Chondrocyte (in vitro differentiated cells): ENCODE data around the gene TMEM45B. TPM values are rescaled to one million over a fixed set of nuclear protein-coding genes. Genes with fewer than 3 reads are reported as not detected.

ENCODE experiments used
- DNase-seq: peaks from one replicate; pipeline ENCODE4 v3.0.0; 2021; ENCODE audit warnings: mixed read lengths, low spot score
- H3K27ac Mint-ChIP-seq: one replicate; pipeline ENCODE4 v1.8.0; 2021; ENCODE audit warnings: mild to moderate bottlenecking, moderate library complexity, mixed read lengths; ENCODE audit not compliant: unreplicated experiment
- H3K27me3 Mint-ChIP-seq: 2 replicates; pipeline ENCODE4 v1.8.0; 2021; ENCODE audit warnings: low read depth, mixed read lengths
- H3K36me3 Mint-ChIP-seq: 2 replicates; pipeline ENCODE4 v1.8.0; 2021; ENCODE audit warnings: low read depth, mixed read lengths
- H3K4me1 Mint-ChIP-seq: 2 replicates; pipeline ENCODE4 v1.8.0; 2021; ENCODE audit warnings: low read depth, mild to moderate bottlenecking, mixed read lengths
- H3K4me3 Mint-ChIP-seq: one replicate; pipeline ENCODE4 v1.8.0; 2021; ENCODE audit warnings: mild to moderate bottlenecking, moderate library complexity, mixed read lengths; ENCODE audit not compliant: unreplicated experiment
- H3K9me3 Mint-ChIP-seq: 2 replicates; pipeline ENCODE4 v1.8.0; 2021; ENCODE audit warnings: low read depth, mixed read lengths
- CTCF ChIP-seq: fragments of 200-600 bp; sonication (generic); IDR thresholded peaks from 2 replicates; pipeline ENCODE4 v1.5.0; 2021; ENCODE audit warnings: antibody characterized with exemption, mild to moderate bottlenecking, moderate library complexity
- total RNA-seq: library from RNA; stranded (reverse); gene quantifications from 3 replicates; pipeline ENCODE4 v1.2.1, GENCODE V29; 2021

The TMEM45B gene
- total RNA-seq, 1 donor from 2014 or later: not detected

- Mint-ChIP-seq H3K4me3 (peak overlapping the region; percentile 87), H3K27ac (peak overlapping the region; percentile 82), H3K36me3 (peaks cover 9% of the 10 kb centered on the region), H3K27me3 (no peaks in the 10 kb centered on the region), H3K4me1 (peaks cover 24% of the 10 kb centered on the region), H3K9me3 (no peaks in the 10 kb centered on the region)
- TF ChIP-seq CTCF: no peak
- no peak for DNase-seq
Measured at GRCh38 chr11:129894278-129895125, 78.9 kb downstream of the TMEM45B start.

GRCh38 chr11:129895126-129896041, 79.7 kb downstream of the TMEM45B start, which contains the start of gene NFRKB:
Gene NFRKB (minus strand): TSS chr11:129895578. CDS start chr11:129892849, 2,729 bp downstream.
- peak within 1 kb of the TSS; percentile 82 for H3K27ac Mint-ChIP-seq
- peaks cover 24% of the 10 kb centered on the region for H3K4me1 Mint-ChIP-seq
- no peak for TF ChIP-seq CTCF
- H3K4me3 Mint-ChIP-seq: peak within 1 kb of the TSS; percentile 87
- H3K27me3 Mint-ChIP-seq: no peaks in the 10 kb centered on the region
- H3K9me3 Mint-ChIP-seq: no peaks in the 10 kb centered on the region
- peaks cover 6% of the 10 kb centered on the region for H3K36me3 Mint-ChIP-seq
- DNase-seq: no peak

- H3K27me3 Mint-ChIP-seq: no peaks in the 10 kb centered on the region
- H3K4me1 Mint-ChIP-seq: peaks cover 24% of the 10 kb centered on the region
- H3K9me3 Mint-ChIP-seq: no peaks in the 10 kb centered on the region
- no peak for TF ChIP-seq CTCF
- H3K36me3 Mint-ChIP-seq: peaks cover 6% of the 10 kb centered on the region
- peak overlapping the region; percentile 82 for H3K27ac Mint-ChIP-seq
- H3K4me3 Mint-ChIP-seq: peak overlapping the region; percentile 87
- DNase-seq: no peak
Measured at GRCh38 chr11:129896062-129896461, 80.4 kb downstream of the TMEM45B start.

GRCh38 chr11:129905402-129905801, 89.8 kb downstream of the TMEM45B start:
- Mint-ChIP-seq H3K9me3 (no peaks in the 10 kb centered on the region), H3K27ac (no peak overlapping the region), H3K4me1 (no peaks in the 10 kb centered on the region), H3K36me3 (peaks cover 40% of the 10 kb centered on the region), H3K27me3 (no peaks in the 10 kb centered on the region), H3K4me3 (no peak overlapping the region)
- no peak for TF ChIP-seq CTCF
- no peak for DNase-seq

Other genes starting within 250 kb of the TMEM45B start
- gene NFRKB, start 79.7 kb downstream of the TMEM45B start, total RNA-seq: 20.1 to 22.1 TPM (median 21.2 TPM) in 3 replicates
- gene PRDM10, start 187.0 kb downstream of the TMEM45B start, total RNA-seq: 7.6 to 13.1 TPM (median 8.2 TPM) in 3 replicates